ENCODE data around the gene TMPRSS2.

Gene TMPRSS2

DNA sequence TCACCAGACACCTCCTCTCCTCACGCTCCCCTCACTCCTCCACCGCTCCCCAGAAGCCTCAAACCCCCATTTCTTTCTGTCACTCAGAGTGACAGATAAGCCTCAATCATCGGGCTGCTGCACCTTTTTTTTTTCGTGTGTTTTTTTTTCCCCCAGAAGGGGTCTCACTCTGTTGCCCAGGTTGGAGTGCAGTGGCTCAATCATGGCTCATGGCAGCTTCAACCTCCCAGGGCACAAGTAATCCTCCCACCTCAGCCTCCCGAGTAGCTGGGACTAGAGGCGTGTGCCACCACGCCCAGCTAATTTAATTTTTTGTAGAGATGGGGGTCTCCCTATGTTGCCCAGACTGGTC is 1.2 kb upstream of the TMPRSS2 start:
- no peak for DNase-seq

DNA sequence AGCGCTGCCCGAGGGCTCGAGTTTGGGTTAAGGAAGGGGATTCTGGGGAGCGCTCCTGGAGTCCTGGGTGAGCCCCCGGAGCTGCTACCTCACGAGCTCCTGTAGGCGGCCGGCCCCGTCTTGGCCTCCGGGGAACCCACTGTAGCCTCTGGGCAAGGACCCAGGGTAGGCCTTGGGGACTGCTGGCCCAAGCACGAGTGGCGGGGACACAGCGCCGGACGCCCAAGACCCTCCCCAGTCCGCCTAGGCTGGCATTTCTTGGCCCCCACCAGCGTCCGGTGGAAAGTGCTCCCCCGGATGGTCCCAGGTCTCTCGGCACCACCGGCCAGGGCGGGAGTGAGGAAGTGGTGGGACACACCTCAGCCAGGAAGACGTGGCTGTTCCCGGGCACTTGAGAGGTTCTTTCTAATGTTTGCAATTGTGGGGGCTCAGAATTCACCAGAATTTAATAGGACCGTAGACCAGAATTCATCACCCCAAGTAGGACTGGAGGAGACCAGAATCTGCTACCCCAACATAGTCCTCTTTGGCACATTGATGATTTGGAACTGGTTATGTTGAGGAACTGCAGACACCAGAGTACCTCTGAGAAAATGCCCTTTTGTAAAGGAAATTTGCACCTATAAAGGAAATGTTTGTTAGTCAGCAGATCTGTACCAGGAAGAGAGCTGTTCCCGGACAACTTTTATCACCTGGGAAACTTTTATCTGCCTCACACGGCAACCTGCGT is 622 bp upstream of the TMPRSS2 start:
- DNase-seq: no peak

DNA sequence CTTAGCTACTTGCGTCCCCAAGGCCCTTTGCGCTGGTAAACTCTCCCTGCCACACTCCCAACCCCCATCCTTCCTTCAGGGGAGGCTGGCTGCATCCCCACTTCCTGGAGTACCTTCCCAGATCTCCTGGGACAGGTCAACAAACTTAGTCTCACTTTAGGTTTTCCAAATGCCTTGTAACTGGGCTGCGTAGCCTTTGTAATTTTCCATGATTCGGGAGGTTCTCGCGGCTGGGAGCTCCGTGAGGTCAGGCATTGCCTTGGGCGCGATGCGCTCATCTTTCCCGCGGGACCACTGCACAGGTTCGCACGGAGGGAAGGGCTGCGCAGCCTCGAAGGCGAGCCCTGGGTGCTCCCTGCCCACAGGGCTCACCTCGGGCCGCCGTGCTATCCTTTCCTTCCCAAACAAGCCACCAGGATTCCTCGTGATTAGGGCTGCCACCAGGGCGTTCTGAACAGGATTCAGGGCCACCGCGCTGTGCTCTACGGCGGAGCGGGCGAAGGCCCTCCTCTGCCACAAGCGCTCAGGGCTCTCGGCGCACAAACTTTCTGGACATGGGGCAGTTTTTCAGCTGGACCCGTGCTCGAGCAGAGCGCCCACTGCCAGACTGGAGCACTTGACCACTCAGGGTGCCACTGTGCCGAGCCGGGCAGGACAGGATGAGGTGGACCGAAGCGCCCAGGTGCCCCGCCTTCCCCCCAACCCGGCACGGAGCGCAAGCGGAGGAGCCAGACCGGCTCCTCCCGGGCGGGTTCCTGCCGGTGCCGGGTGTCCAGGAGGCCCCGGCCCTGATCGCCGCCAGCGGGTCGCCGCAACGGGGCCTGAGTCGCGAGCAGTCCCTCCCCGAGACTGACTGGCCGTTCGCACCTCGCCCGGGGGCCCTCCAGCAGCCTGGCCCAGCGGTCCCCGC is 1.1 kb downstream of the TMPRSS2 start:
- DNase-seq: no peak

DNA sequence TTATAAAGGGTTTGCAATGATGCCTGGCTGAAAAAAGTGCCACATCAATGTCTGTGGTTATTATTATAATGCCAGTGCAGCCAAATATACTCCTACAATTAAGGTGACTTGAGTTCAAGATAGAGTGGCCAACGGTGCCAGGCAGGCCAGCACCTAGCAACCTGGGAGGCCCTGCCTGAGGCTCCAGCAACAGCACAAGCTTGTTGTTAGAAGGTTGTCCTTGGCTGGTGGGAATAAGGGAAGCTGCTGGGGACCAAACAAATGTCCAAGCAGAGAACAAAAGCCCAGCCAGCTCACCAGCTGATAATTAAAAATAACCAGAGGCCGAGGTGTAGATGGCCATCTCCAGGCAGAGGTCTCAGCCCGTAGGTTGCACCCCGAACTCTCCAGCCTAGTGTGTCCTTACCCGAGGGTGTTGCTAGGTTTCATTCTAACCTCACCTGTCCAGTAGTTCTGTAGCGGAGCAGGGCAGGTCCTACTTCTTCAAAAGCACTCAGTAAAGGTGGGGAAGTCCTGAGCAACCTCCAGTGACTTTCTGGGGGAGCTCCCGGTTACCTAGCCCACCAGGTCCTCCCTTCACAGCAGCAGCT is 1.9 kb downstream of the TMPRSS2 start:
- no peak for DNase-seq

DNA sequence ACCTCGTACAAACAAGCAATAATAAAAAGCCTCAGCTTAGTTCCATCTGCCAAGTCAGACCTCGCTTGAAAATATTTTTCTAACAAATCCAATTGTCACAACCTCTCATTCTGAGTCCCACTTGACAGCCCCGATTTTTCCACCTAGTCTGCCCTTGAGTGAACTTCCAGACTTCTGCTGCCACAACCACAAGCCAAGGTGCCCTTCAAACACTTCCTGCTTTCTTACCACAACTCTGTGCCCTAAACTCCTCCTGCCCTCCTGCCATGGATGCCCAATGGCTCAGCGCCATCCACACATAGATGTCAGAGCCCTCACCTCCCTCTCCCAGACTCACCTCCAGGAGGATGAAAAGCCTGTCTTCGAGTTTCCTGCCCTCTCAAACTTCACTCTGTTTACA is 3.9 kb downstream of the TMPRSS2 start:
- no peak for DNase-seq

DNA sequence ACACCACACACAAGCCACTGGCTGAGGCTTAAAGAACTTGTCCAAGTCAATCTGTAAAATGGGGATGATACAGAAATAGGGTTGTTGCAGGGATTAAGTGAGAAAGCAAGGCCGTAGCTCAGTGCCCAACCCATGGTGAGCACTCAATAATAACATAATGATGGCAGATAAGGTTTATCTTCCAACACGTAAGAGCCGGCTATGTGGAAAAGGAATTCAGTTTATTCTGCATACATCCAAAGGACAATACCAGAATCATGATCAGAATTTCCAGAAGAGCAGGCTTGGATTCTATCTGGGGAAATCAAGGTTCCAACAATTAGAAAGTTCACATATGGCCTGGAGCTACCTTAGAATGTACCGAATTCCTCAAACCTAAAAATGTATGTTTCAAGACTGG is 4.6 kb downstream of the TMPRSS2 start:
- no peak for DNase-seq

DNA sequence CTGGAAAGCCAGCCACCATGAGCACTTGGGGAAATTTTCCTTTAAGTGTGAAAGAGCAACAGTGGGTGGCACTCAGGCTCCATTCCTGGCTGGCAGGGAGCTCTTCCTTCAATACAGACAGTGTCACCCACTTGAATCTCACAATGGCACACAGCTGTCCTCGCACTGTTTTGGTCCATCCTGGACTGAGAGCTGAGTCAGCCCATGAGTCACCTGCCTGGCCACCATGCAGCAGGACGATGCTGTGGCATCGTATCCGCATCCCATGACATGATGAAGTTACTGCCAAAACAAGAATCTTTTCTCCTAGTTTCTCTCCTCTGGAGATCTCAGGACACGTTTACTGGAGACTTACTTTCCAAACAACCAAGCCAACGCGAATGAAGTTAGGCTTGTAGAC is 6.0 kb downstream of the TMPRSS2 start:
- no peak for DNase-seq

DNA sequence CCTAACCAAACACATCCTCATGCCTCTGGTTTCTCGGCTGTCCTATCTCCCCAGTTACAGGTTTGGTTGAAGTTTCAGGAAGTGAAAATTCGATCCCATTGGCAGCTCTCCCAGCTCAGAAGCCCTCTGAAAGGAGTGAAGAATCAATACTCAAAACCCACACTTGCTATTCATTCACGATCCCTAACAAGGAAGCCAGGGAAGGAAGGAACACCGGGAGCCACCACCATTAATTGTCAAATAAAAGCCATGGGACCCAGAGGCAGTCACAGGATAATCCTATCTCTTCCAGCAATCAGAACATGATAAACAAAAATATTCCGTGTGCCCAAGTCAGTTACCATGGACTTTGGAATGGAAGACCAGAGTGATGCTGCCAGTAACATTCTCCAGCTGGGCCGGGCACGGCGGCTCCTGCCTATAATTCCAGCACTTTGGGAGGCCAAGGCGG is 7.0 kb downstream of the TMPRSS2 start:
- no peak for DNase-seq

DNA sequence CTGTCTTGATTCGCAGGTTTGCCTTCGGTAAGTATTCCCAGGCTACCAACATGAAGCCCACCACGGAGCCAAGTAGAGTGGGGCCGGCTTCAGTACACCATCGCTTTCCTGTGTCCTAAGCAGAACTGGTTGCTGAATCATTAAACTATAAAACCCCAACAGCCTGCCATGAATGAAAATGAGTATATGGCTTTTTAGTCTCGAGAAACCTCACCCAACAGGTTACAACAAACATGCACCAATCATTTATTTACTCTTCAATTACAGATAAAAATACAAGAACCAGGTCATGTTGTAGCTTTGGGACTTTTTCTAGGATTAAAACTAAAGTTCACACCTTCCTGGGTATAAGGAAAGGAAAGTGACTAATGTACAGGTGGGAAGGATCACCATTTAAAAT is 7.6 kb downstream of the TMPRSS2 start:
- no peak for DNase-seq

DNA sequence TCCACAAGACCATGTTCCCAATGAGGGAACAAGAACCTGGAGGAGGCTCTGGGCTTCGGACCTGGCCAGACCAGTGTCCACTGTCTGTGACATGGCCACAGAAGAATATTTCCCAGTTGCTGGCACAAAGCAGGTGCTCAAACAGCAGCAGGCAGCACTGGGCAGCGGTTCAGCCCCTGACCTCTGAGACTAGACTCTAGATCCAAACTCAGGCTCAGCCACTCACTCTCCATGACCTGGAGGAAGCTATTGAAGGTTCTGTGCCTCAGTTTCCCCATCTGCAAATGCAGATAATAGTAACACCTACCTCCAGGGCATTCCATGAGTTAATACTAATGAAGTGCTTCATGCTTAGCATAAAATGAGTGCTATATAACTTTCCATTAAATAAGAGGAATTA is 8.0 kb downstream of the TMPRSS2 start:
- no peak for DNase-seq

DNA sequence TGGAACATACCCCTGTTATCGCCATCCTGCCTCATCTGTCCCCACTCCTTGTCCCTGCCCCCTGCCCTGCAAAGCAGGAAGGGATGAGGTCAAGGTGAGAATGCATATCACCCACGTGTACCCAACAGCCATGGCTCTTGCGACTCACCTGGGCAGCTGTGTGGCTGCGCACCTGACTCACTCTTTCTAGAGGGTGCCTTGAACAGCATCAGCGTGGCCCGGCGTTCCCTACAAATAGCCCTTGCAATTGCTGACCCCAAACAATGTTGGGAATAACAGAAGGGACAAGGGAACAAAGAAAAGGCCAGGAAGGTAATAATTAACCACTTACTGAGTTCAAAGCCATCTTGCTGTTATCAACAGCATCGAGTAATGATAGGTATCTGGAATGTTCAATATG is 10.2 kb downstream of the TMPRSS2 start:
- DNase-seq: no peak

DNA sequence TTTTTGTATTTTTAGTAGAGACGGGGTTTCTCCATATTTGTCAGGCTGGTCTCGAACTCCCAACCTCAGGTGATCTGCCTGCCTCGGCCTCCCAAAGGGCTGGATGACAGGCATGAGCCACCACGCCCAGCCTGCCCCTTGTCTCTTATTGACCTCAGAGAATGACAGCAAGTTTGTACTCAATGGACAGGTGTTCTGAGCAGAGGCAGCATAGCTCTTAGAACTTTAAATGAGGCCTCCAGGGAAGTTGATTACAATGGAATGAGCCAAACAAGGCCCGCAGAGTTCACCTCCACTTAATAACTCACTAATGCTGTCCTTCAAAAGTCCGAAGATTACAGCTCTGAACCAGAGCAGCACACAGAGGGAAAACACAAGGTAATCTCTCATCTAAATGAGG is 10.9 kb downstream of the TMPRSS2 start:
- no peak for DNase-seq

DNA sequence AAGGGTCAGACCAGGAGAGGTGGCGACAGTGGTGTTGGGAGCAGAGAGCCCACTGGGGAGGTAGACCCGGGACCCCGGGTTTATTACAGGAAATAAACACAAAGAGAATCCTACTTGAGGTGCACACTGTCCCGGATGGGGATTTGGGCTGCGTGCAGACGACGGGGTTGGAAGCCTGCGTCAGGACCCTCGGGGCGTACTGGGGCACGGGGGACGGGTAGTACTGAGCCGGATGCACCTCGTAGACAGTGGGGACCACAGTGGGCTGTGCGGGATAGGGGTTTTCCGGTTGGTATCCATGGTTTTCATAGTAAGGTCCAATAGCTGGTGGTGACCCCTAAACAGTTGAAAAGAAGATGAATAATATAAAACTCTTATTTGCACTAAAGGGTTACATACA is 13.7 kb downstream of the TMPRSS2 start:
- DNase-seq: no peak

DNA sequence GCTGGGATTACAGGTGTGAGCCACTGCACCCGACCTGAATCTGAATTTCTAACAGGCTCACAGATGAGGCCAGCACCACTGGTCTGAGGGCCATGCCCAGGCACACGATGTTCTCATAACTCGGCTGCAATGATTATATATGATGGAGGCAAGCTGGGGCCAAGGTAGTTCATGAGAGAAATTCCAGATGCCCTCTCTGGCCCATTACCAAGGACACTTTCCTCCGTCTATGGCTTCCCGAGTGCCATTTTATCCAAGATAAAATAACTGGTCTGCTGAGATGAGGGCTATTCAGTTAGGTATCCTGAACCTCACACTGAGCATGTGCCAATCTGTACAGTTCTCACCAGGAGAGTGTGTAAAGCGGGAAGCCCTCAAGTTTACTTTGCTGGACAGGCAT is 16.5 kb downstream of the TMPRSS2 start:
- DNase-seq: no peak

DNA sequence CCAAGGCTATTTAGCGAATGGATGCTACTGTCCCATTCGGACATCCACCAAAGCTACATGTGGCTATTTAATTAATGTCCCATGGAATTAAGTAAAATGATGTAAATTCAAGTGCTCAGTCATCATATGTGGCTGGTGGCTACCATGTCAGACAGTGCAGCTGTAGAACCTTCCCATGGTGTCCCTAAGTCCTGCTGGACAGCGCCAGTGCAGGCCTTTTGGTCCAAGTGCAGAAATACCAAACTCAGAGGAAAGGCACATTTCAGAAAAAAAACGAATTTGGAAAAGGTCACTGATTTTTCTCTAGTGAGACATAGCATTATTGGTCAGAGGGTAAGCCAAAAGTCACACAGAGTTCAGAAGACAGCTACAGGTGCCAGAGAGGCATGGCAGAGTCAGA is 17.6 kb downstream of the TMPRSS2 start:
- no peak for DNase-seq

DNA sequence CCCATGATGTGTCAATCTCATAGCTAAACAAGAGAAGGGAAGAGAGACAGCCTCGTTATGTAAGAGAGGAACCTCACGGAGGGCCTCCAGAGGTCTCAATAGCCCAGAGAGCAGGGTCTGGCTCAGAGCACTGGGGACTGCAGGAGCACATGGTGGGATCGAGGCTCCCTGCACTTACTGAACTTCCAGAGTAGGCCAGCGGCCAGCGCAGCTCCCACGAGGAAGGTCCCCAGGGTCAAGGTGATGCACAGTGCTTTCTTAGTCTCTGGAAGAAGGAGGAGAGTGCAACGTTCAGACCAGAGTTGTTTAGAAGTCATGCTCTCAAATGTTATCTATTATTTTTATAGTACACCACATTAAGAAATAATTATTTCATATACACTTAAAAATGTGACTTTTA is 18.6 kb downstream of the TMPRSS2 start:
- no peak for DNase-seq

DNA sequence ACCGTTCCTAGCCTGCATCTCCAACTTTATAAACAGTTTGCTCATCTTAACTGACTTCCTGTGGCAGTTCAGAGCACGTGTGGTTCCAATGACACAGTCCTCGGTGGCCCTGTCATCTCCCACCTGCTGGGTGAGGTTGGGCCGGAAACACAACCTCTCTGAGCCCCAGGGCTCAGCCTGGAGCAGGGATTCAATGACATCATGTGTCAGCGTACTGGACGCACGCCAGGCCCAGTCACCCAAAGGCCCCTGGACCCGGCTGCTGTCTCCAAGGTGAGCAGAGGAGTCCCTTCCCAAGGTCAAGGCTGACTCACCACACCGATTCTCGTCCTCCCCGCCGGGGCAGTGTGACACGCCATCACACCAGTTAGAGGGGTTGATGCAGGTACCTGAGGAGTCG is 19.9 kb downstream of the TMPRSS2 start:
- DNase-seq: no peak

DNA sequence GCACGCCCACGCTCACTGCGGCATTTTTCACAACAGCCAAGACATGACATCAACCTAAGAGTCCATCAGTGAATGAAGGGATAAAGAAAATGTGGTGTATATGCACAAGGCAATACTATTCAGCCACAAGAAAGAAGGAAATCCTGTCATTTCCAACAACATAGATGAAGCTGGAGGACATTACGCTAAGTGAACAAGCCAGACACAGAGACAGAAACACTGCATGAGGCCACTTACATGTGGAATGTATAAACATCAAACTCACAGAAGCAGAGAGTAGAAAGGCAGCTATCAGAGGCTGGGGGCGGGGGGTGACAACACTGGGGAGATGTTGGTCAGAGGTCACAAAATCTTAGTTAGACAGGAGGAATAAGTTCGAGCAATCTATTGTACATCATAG is 20.9 kb downstream of the TMPRSS2 start:
- DNase-seq: no peak

DNA sequence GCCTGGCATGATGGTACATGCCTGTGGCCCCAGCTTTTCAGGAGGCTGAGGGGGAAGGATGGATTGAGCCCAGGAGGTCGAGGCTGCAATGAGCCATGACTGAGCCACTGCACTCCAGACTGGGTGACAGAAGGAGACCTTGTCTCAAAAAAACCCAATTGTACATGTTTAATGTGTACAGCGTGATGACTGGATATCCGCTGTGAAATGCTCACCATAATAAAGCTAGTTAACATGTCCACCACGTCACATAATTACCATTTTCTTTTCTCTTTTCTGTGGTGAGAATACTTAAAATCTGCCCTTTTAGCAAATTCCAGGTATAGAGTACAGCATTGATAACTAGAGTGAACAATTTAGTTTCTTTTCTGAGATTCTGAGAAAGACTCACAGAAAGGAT is 24.0 kb downstream of the TMPRSS2 start:
- no peak for DNase-seq

DNA sequence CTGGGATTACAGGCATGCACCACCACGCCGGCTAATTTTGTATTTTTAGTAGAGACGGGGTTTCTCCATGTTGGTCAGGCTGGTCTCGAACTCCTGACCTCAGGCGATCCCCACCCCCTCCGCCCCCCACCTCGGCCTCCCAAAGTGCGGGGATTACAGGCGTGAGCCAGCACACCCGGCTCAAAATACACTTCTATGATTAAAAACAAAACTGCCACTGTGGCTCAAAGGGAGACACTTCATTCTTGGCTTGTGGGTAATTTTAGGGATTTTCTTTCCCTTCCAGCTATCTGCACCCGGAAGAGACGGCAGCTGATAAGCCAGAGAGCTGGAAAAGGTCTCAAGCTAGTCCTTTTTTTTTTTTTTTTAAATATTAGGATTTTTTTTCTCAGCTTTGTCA is 24.5 kb downstream of the TMPRSS2 start:
- DNase-seq: no peak

DNA sequence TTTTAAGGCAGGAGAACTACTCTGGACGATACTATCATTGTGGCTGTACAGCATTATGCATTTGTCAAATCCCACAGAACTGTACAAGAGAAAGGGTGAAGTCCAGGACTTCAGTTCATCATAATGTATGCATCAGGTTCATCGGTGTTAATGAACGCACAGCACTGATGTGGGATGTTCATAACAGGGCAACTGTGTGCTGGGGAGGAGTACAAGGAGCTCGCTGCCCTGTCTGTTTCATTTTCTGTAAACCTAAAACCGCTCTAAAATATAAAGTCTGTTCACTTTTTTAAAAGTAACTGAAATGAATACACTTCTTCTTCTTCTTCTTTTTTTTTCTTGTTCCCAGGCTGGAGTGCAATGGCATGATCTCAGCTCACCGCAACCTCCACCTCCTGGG is 25.0 kb downstream of the TMPRSS2 start:
- DNase-seq: no peak

DNA sequence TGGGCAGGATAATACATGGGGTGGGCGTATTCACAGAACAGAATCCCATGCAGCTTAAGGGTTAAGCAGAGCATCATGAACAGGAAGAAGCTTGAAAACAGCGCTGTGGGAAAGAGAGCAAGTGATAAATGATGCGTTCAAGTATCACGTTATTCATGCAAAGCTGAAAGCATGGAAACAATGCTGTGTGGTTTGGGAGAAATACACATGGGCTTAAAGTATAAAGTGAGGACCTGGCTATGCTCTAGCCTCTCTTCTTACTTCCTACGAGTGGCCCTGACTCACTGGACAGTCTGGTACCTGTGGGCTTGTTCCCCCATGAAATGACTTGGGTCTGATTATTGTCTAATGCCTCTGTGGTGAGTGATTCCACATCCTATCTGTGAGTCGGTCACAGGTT is 25.7 kb downstream of the TMPRSS2 start:
- no peak for DNase-seq

DNA sequence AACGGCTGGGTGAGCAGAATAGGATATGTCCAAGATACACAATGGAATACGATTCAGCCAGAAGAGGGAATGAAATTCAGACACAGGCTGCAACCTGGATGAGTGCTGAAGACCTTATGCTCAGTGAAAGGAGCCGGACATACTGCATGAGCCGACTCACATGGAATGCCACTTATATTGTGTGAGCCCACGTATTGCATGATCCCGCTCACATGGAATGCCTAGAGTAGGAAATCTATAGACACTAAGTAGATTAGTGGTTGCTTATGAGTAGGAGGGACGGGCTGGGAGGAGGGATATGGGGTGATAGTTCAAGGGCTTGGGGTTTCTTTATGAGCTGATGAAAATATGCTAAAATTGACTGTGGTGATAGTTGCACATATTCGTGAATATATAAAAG is 26.8 kb downstream of the TMPRSS2 start:
- DNase-seq: no peak

DNA sequence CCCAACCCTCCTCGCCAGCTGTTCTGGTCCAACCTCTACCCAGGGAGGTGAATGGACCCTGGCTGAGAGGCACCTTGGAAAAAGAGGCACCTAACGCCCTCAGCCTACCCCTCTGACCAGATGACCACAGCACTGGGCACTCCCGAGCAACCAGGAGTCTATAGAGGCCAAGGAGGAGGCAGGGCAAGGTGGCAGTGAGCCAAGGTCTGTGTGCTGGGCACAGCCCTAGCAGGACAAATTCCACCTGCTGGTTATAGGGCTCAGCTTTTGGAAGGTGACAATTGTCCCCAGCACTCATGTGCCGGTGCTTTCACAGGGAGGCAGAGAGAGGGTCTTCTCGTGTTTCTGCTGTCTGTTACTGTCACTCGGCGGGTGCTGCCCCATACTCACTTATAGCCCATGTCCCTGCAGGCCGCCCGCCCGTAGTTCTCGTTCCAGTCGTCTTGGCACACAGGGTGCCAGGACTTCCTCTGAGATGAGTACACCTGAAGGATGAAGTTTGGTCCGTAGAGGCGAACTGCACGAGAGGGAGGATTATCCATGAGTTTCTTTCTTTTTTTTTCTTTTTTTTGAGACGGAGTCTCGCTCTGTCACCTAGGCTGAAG is 27.8 kb downstream of the TMPRSS2 start:
- DNase-seq: no peak

Data from stimulated activated naive CD4-positive, alpha-beta T cell treated with Interleukin-2 at 50 U/mL for 16 hours (primary cell).